ENCODE measurements around the gene PSENEN. TPM values are rescaled to one million over a fixed set of nuclear protein-coding genes. Genes with fewer than 3 reads are reported as not detected.

The PSENEN gene
- total and polyA plus RNA-seq, 2 of the 8 experiments (the other 6 are each of a cell fraction or from before 2014, with no cell fraction given): 66.7 to 75.3 TPM

GRCh38 chr19:35729763-35730162 lies 15.7 kb upstream of the PSENEN start:
- H3K79me2 ChIP-seq (ENCODE audit: control insufficient read depth in 1 of 2, insufficient read depth in 2 of 2, low read length in 2 of 2): no peaks in the 10 kb centered on the region
- CTCF ChIA-PET (ENCODE audit: partially characterized antibody): interaction anchor here (0.5 to 11.8 kb wide), 4 partner anchors 8 to 232 kb away, joined by 3 to 80 read pairs (median 3); partner anchors contain the start of gene IGFLR1
- H3K9ac ChIP-seq (replicated peaks in 1 of 4; ENCODE audit: extremely low read depth in 1 of 4, low read depth in 3 of 4, low read length in 3 of 4): no peak overlapping the region
- H3K4me1 ChIP-seq (replicated peaks in 1 of 4; ENCODE audit: control insufficient read depth in 3 of 4, insufficient read depth in 4 of 4, low read length in 3 of 4): no peaks in the 10 kb centered on the region
- no peak overlapping the region for H3K56ac ChIP-seq (replicated peaks; ENCODE audit: insufficient read length, low read depth, low read length)
- H4K5ac ChIP-seq (ENCODE audit: insufficient read length, low read depth, low read length): no peak overlapping the region
- H4K20me1 ChIP-seq (replicated peaks in 1 of 2; ENCODE audit: control insufficient read depth in 1 of 2, insufficient read depth in 2 of 2, low read length in 2 of 2): peaks cover 12 to 24% of the 10 kb centered on the region in 2 experiments
- no peak overlapping the region for H3K14ac ChIP-seq (ENCODE audit: insufficient read length)
- no peak overlapping the region for H3K4me2 ChIP-seq (ENCODE audit: insufficient read depth in 1 of 2, low read depth in 2 of 2, low read length in 2 of 2)
- no peaks in the 10 kb centered on the region for H3K23me2 ChIP-seq (ENCODE audit: low read depth, low read length)
- no peak overlapping the region for H3K23ac ChIP-seq (ENCODE audit: insufficient read length)
- H2AFZ ChIP-seq (ENCODE audit: low read length): no peak overlapping the region
- H2BK20ac ChIP-seq (ENCODE audit: low read length): no peak overlapping the region
- H2BK15ac ChIP-seq (ENCODE audit: low read length): no peak overlapping the region
- POLR2A ChIA-PET (ENCODE audit: partially characterized antibody): interaction anchor here (1.0 to 3.4 kb wide), 2 partner anchors 10 to 11 kb away, joined by 4 to 14 read pairs; no protein-coding TSS in a partner anchor
- H2BK12ac ChIP-seq (ENCODE audit: low read depth, low read length): no peak overlapping the region
- no peaks in the 10 kb centered on the region for H3K9me3 ChIP-seq (ENCODE audit: insufficient read depth in 2 of 2, low read depth in 1 of 2, low read length in 1 of 2)
- peaks cover 33 to 73% (median 69%) of the 10 kb centered on the region in 4 experiments for H3K36me3 ChIP-seq (ENCODE audit: control insufficient read depth in 2 of 4, insufficient read depth in 4 of 4, low read length in 3 of 4)
- no peak overlapping the region for H2BK5ac ChIP-seq (ENCODE audit: low read depth, low read length)
- H2BK120ac ChIP-seq (replicated peaks; ENCODE audit: low read depth, low read length): no peak overlapping the region
- no peaks in the 10 kb centered on the region for H3K27me3 ChIP-seq (replicated peaks in 1 of 4; ENCODE audit: control insufficient read depth in 3 of 4, extremely low read depth in 1 of 4, insufficient read depth in 3 of 4, low read length in 3 of 4)
- H4K91ac ChIP-seq (replicated peaks; ENCODE audit: insufficient read length, low read length): no peak overlapping the region
- no peak overlapping the region for H2AK5ac ChIP-seq (ENCODE audit: low read depth, low read length)
- no peaks in the 10 kb centered on the region for H3K79me1 ChIP-seq (ENCODE audit: low read depth, low read length)
- no peak overlapping the region for H4K8ac ChIP-seq (ENCODE audit: extremely low read depth, insufficient read depth, low read length)
- H3K18ac ChIP-seq (ENCODE audit: extremely low read depth, low read length): no peak overlapping the region
- no peak overlapping the region for H3K4ac ChIP-seq (replicated peaks; ENCODE audit: insufficient read length, low read depth, low read length)
- no peak overlapping the region for H3K4me3 ChIP-seq (ENCODE audit: extremely low read depth in 1 of 4, insufficient read depth in 2 of 4, low read depth in 3 of 4, low read length in 4 of 4)
- H3K27ac ChIP-seq (ENCODE audit: low read depth, low read length): no peak overlapping the region
- 83% methylated on average over 7 of the region's 11 CpGs; no CpG with 5 or more reads in 1 of the 2 experiments for WGBS, 2 experiments (ENCODE audit: extremely low coverage in 1 of 2, insufficient coverage in 1 of 2, insufficient read length in 1 of 2, insufficient replicate concordance in 2 of 2, low coverage in 1 of 2, low lambda C conversion rate in 2 of 2, missing lambda C conversion rate in 1 of 2)
- FAIRE-seq (no peak), DNase-seq (ENCODE audit: low read depth in 1 of 2, low spot score in 2 of 2) (no peak)
- TF ChIP-seq POU5F1 (IDR thresholded peaks at IDR 0.05; ENCODE audit: low read depth, low read length) (no peak), EGR1 (IDR thresholded peaks at IDR 0.05; ENCODE audit: borderline replicate concordance, low read depth, low read length) (no peak), BRCA1 (IDR thresholded peaks at IDR 0.05; ENCODE audit: low read depth, low read length) (no peak), SIRT6 (IDR thresholded peaks at IDR 0.05; ENCODE audit: low read length) (no peak), USF2 (IDR thresholded peaks at IDR 0.05; ENCODE audit: low read length) (no peak), MAFK (IDR thresholded peaks at IDR 0.05; ENCODE audit: low read depth, low read length) (no peak), SUZ12 (IDR thresholded peaks at IDR 0.05; ENCODE audit: low read length) (no peak), KDM4A (IDR thresholded peaks at IDR 0.05; ENCODE audit: low read depth, low read length, severe bottlenecking) (no peak), RXRA (IDR thresholded peaks at IDR 0.05; ENCODE audit: insufficient read depth, low read depth, low read length) (no peak), HDAC2 (IDR thresholded peaks at IDR 0.05; ENCODE audit: borderline replicate concordance in 1 of 2, low read depth in 2 of 2, low read length in 2 of 2) (no peak), YY1 (IDR thresholded peaks at IDR 0.05; ENCODE audit: low read depth, low read length) (no peak), SP2 (IDR thresholded peaks at IDR 0.05; ENCODE audit: low read length) (no peak), TEAD4 (IDR thresholded peaks at IDR 0.05; ENCODE audit: low read depth, low read length) (no peak)

All from H1 (cell line).